ENCODE data around the gene TAP2. TPM values are rescaled to one million over a fixed set of nuclear protein-coding genes. Genes with fewer than 3 reads are reported as not detected.

TAP2 gene
- total and polyA plus RNA-seq, 10 of the 15 experiments (the other 5 are each of a cell fraction or from before 2014, with no cell fraction given): 5.3 to 77.2 (median 35.3) TPM

DNA sequence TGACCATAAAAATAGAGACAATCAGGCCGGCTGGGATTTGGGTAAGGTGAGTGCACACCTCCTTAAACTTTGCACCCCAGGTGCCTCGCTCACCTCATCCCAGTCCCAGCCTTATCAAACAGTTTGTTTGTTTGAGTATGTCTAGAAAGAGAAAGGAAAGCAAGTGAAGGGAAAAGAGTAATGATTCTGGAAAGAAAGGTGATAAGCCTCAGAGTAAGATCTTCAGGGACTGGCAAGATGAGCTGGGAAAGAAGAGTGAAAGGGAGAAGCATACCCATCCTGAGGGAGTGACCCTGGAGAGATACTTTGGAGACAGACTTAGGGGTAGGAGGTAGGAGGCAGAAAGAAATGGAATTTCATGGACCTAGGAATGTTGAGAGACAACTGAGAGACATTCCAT, 1.7 kb downstream of the TAP2 start (continued):
- TF ChIP-seq CEBPZ (IDR thresholded peaks at IDR 0.05; ENCODE audit: low read depth, low read length) (no peak), LARP7 (IDR thresholded peaks at IDR 0.05) (no peak), MXI1 (IDR thresholded peaks at IDR 0.05; ENCODE audit: low read depth, low read length) (no peak), GATAD2B (conservative IDR thresholded peaks at IDR 0.05; ENCODE audit: low read depth) (no peak), ZNF274 (IDR thresholded peaks at IDR 0.05; ENCODE audit: insufficient read depth, insufficient read length) (no peak), KLF5 (IDR thresholded peaks at IDR 0.05; ENCODE audit: partially characterized antibody) (no peak), BACH1 (IDR thresholded peaks at IDR 0.05; ENCODE audit: borderline replicate concordance) (no peak), WRNIP1 (IDR thresholded peaks at IDR 0.05; ENCODE audit: borderline replicate concordance, low read depth, low read length) (no peak), HSF1 (IDR thresholded peaks at IDR 0.05; ENCODE audit: low read depth, low read length) (no peak), HDGF (IDR thresholded peaks at IDR 0.05) (no peak), SMARCA5 (IDR thresholded peaks at IDR 0.05) (no peak), CBX5 (IDR thresholded peaks at IDR 0.05; ENCODE audit: low read depth) (no peak), RCOR1 (conservative IDR thresholded peaks at IDR 0.05; ENCODE audit: low read depth, low read length) (no peak)
- TF ChIP-seq, protein P1, sequence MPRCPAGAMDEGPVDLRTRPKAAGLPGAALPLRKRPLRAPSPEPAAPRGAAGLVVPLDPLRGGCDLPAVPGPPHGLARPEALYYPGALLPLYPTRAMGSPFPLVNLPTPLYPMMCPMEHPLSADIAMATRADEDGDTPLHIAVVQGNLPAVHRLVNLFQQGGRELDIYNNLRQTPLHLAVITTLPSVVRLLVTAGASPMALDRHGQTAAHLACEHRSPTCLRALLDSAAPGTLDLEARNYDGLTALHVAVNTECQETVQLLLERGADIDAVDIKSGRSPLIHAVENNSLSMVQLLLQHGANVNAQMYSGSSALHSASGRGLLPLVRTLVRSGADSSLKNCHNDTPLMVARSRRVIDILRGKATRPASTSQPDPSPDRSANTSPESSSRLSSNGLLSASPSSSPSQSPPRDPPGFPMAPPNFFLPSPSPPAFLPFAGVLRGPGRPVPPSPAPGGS (IDR thresholded peaks at IDR 0.05; ENCODE audit: borderline replicate concordance, insufficient read depth, low read depth, low read length, poor library complexity, severe bottlenecking): no peak
- TF ChIP-seq, protein P2, sequence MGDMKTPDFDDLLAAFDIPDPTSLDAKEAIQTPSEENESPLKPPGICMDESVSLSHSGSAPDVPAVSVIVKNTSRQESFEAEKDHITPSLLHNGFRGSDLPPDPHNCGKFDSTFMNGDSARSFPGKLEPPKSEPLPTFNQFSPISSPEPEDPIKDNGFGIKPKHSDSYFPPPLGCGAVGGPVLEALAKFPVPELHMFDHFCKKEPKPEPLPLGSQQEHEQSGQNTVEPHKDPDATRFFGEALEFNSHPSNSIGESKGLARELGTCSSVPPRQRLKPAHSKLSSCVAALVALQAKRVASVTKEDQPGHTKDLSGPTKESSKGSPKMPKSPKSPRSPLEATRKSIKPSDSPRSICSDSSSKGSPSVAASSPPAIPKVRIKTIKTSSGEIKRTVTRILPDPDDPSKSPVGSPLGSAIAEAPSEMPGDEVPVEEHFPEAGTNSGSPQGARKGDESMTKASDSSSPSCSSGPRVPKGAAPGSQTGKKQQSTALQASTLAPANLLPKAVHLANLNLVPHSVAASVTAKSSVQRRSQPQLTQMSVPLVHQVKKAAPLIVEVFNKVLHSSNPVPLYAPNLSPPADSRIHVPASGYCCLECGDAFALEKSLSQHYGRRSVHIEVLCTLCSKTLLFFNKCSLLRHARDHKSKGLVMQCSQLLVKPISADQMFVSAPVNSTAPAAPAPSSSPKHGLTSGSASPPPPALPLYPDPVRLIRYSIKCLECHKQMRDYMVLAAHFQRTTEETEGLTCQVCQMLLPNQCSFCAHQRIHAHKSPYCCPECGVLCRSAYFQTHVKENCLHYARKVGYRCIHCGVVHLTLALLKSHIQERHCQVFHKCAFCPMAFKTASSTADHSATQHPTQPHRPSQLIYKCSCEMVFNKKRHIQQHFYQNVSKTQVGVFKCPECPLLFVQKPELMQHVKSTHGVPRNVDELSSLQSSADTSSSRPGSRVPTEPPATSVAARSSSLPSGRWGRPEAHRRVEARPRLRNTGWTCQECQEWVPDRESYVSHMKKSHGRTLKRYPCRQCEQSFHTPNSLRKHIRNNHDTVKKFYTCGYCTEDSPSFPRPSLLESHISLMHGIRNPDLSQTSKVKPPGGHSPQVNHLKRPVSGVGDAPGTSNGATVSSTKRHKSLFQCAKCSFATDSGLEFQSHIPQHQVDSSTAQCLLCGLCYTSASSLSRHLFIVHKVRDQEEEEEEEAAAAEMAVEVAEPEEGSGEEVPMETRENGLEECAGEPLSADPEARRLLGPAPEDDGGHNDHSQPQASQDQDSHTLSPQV (IDR thresholded peaks at IDR 0.05): no peak

Measured in GM12878 (cell line).